HFFc6 (cell line): ENCODE data around the gene RAB18. TPM values are rescaled to one million over a fixed set of nuclear protein-coding genes. Genes with fewer than 3 reads are reported as not detected.
"Not testable (repeated sequence)": the region's sequence is repeated elsewhere in the genome, so short reads cannot be mapped to it uniquely, and the experiment has no call there.

Experiments
- DNase-seq: peaks from one replicate; pipeline ENCODE4 v3.0.0-alpha.2; 2018
- H3K27ac Mint-ChIP-seq: 2 replicates; pipeline ENCODE4 v1.8.0; 2020; ENCODE audit warnings: mild to moderate bottlenecking, mixed read lengths
- H3K27me3 Mint-ChIP-seq: 2 replicates; pipeline ENCODE4 v1.8.0; 2021; ENCODE audit warnings: mild to moderate bottlenecking, moderate library complexity, mixed read lengths; ENCODE audit not compliant: insufficient read depth
- H3K36me3 Mint-ChIP-seq: 2 replicates; pipeline ENCODE4 v1.8.0; 2021; ENCODE audit warnings: low read depth, mixed read lengths
- H3K4me1 Mint-ChIP-seq: 2 replicates; pipeline ENCODE4 v1.8.0; 2020; ENCODE audit warnings: low read depth, mixed read lengths
- H3K4me3 Mint-ChIP-seq: 2 replicates; pipeline ENCODE4 v1.8.0; 2020; ENCODE audit warnings: mild to moderate bottlenecking, moderate library complexity, mixed read lengths
- H3K9me3 Mint-ChIP-seq: 2 replicates; pipeline ENCODE4 v1.8.0; 2020; ENCODE audit warnings: mild to moderate bottlenecking, mixed read lengths
- total RNA-seq, 6 experiments: library from RNA; stranded (reverse); fragmentation: NEBNext Ultra II Directional; extraction: Animal tissue kit (Norgen Biotek cat#: 25700); gene quantifications; 2 replicates in 1 of 6; 3 replicates in 5 of 6; pipeline ENCODE4 v1.2.3, GENCODE V29; 2021
- TF ChIP-seq, protein P1 (sequence below): fragments of 200-600 bp; sonication (generic); IDR thresholded peaks from 2 replicates; pipeline ENCODE4 v1.5.0; 2021; ENCODE audit warnings: antibody characterized with exemption, mild to moderate bottlenecking

Gene RAB18
- total RNA-seq, 6 experiments from 2014 or later: 122 to 164 (median 144) TPM

DNA sequence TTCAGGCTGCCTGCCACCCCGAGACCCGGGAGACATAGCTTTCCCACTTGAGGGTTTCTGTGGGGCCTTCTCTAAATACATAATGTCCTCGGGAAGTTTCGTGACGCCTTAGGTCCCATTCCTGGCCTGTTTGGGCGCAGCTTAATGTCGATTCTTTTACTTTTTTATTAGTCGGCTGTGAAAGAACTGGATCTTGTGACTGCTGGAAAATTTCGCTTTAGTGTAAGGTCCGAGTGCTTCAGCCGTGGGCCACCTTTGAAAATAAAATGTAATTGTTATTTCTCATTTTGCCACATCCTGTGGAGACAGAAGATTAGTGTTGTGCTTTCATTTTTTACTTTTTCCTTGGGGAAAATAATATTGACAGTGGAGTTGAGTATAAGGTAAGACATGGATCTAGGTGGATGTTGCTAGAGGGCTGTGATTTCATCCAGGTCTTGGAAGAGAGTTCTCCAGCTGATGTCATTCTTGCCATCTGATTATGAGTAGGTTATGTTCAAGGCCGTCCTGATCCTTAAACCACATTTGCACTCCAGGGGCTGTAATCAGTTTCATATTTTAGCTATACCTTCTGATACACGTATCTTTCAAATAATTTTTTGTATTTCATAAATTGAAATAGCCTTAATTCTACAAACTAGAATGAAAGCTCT is 830 bp downstream of the RAB18 start:
- H3K4me1 Mint-ChIP-seq: peaks cover 47% of the 10 kb centered on the region
- peak overlapping the region; percentile 98 for H3K27ac Mint-ChIP-seq
- peaks cover 29% of the 10 kb centered on the region for H3K36me3 Mint-ChIP-seq
- peak; percentile 14 for DNase-seq
- TF ChIP-seq, protein P1, sequence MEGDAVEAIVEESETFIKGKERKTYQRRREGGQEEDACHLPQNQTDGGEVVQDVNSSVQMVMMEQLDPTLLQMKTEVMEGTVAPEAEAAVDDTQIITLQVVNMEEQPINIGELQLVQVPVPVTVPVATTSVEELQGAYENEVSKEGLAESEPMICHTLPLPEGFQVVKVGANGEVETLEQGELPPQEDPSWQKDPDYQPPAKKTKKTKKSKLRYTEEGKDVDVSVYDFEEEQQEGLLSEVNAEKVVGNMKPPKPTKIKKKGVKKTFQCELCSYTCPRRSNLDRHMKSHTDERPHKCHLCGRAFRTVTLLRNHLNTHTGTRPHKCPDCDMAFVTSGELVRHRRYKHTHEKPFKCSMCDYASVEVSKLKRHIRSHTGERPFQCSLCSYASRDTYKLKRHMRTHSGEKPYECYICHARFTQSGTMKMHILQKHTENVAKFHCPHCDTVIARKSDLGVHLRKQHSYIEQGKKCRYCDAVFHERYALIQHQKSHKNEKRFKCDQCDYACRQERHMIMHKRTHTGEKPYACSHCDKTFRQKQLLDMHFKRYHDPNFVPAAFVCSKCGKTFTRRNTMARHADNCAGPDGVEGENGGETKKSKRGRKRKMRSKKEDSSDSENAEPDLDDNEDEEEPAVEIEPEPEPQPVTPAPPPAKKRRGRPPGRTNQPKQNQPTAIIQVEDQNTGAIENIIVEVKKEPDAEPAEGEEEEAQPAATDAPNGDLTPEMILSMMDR: no peak
- peak overlapping the region; percentile 99 for H3K4me3 Mint-ChIP-seq
- no peaks in the 10 kb centered on the region for H3K9me3 Mint-ChIP-seq
- H3K27me3 Mint-ChIP-seq: peaks cover 14% of the 10 kb centered on the region

DNA sequence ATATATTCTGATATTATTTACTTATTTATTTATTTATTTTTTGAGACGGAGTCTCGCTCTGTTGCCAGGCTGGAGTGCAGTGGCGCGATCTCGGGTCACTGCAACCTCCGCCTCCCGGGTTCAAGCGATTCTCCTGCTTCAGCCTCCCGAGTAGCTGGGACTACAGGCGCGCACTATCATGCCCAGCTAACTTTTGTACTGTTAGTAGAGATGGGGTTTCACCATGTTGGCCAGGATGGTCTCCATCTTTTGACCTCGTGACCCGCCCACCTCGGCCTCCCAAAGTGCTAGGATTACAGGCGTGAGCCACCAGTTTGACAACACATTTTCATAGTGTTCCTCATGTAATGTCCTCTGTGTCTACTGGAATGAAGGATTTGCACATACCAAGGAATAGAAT is 1.4 kb downstream of the RAB18 start:
- peak overlapping the region; percentile 58 for H3K27ac Mint-ChIP-seq
- not testable (repeated sequence) for DNase-seq, H3K9me3 Mint-ChIP-seq
- H3K4me1 Mint-ChIP-seq: peaks cover 53% of the 10 kb centered on the region
- H3K4me3 Mint-ChIP-seq: peak overlapping the region; percentile 99
- H3K36me3 Mint-ChIP-seq: peaks cover 35% of the 10 kb centered on the region
- peaks cover 13% of the 10 kb centered on the region for H3K27me3 Mint-ChIP-seq

DNA sequence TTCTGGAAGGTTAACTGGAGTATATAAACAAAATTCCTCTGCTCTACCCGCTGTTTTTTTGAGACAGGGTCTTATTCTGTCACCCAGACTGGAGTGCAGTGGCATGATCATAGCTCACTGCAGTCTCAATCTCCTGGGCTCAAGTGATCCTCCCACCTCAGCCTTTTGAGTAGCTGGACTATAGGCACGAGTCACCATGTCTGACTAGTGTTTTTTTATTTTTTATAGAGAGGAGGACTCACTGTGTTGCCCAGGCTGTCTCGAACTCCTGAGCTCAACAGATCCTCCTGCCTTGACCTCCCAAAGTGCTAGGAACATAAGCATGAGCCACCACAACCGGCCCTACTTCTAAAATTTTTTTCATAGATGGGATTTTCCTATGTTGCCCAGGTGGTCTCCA is 2.2 kb downstream of the RAB18 start:
- H3K9me3 Mint-ChIP-seq: no peaks in the 10 kb centered on the region
- peak overlapping the region; percentile 58 for H3K27ac Mint-ChIP-seq
- H3K4me3 Mint-ChIP-seq: peak overlapping the region; percentile 99
- TF ChIP-seq, protein P1: no peak
- H3K4me1 Mint-ChIP-seq: peaks cover 57% of the 10 kb centered on the region
- H3K36me3 Mint-ChIP-seq: peaks cover 39% of the 10 kb centered on the region
- peaks cover 8% of the 10 kb centered on the region for H3K27me3 Mint-ChIP-seq
- peak; percentile 37 for DNase-seq

DNA sequence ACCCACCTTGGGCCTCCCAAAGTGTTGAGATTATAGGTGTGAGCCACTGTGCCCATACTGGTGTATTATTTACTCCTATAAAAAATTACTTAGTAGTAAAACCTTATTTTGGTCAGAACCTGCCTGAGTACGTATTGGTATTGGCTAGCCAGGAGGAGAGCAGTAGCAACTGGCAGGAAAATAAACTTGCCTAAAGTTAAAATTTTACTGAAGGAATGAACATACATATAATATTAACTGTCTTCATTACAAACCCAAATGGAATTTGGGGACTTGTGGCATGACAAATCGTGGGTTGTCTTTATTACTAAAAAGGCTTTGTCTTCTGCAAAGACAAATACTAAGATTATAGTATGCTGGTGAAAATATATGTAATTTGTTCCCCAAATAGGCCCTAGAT is 8.4 kb downstream of the RAB18 start:
- Mint-ChIP-seq H3K9me3 (no peaks in the 10 kb centered on the region), H3K36me3 (peaks cover 42% of the 10 kb centered on the region)

DNA sequence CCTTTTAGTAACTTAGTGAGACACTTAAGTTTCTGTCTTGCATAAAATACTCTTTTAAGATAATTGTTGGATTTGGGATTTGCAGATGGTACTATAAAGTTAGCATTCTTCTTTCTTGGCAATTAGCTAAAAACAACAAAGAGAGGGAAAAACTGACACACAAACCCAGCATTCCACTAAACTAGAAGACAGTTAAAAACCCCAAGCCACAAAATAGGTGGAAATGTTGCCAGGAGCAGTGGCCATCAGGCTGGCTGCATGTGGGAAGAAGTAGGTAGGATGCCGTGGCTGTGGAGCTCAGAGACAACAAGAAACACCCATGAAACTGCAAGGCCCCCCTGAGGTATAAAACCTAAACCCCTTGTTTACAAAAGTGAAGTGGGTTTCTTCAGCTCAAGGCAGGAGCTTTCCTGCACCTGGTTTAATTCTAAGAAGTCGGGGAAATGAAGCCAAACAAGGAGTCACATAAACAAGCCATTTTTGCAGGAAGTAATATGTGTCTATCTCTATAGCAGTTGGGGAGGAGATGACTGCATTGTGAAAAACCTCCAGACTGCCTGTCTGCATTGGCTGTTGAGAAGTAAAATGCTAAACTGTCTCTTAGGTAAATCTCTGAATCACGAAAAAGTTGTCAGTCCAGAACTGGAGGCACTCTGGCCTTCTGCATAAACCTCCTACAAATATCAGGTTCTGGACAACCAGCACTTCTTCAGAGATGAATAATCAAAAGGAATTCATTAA is 9.5 kb downstream of the RAB18 start:
- H3K9me3 Mint-ChIP-seq: no peaks in the 10 kb centered on the region
- peak overlapping the region; percentile 58 for H3K4me3 Mint-ChIP-seq
- TF ChIP-seq, protein P1: no peak
- peaks cover 42% of the 10 kb centered on the region for H3K36me3 Mint-ChIP-seq
- peak; percentile 51 for DNase-seq
- no peaks in the 10 kb centered on the region for H3K27me3 Mint-ChIP-seq
- H3K4me1 Mint-ChIP-seq: peaks cover 76% of the 10 kb centered on the region
- peak overlapping the region; percentile 69 for H3K27ac Mint-ChIP-seq

More for the DNA sequence above, 8.4 kb downstream of the RAB18 start:
- peak overlapping the region; percentile 13; the same call in 1 of the 2 replicates for H3K4me3 Mint-ChIP-seq
- H3K27me3 Mint-ChIP-seq: no peaks in the 10 kb centered on the region; the same call in 1 of the 2 replicates
- peak; percentile 7 for DNase-seq
- TF ChIP-seq, protein P1: no peak
- no peak overlapping the region for H3K27ac Mint-ChIP-seq
- peaks cover 74% of the 10 kb centered on the region for H3K4me1 Mint-ChIP-seq

DNA sequence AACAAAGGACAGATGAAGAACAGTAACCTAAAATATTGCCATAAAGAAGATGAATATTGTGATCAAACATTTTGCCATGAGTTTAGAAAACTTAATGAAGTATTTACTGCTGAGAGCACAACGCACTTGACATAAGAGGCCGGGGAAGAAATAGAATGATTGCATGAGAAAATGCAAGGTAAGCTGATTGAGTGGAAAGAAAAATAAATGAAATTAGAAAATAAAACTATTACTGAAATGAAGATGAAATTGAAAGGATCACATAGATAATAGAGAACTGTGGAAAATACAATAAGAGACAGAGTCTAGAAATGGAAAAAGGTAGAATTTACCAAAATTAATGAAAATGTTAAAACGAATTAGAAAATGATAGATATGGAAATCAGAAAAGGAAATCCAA is 10.1 kb downstream of the RAB18 start:
- TF ChIP-seq, protein P1: no peak
- peak overlapping the region; percentile 58 for H3K4me3 Mint-ChIP-seq
- peaks cover 38% of the 10 kb centered on the region for H3K36me3 Mint-ChIP-seq
- no peaks in the 10 kb centered on the region for H3K27me3 Mint-ChIP-seq
- DNase-seq: no peak
- peak overlapping the region; percentile 69 for H3K27ac Mint-ChIP-seq
- peaks cover 76% of the 10 kb centered on the region for H3K4me1 Mint-ChIP-seq
- no peaks in the 10 kb centered on the region for H3K9me3 Mint-ChIP-seq
